Measurements from ENCODE around the gene TMEM134.
"Not testable (repeated sequence)": the region's sequence is repeated elsewhere in the genome, so short reads cannot be mapped to it uniquely, and the experiment has no call there.

Gene TMEM134

DNA sequence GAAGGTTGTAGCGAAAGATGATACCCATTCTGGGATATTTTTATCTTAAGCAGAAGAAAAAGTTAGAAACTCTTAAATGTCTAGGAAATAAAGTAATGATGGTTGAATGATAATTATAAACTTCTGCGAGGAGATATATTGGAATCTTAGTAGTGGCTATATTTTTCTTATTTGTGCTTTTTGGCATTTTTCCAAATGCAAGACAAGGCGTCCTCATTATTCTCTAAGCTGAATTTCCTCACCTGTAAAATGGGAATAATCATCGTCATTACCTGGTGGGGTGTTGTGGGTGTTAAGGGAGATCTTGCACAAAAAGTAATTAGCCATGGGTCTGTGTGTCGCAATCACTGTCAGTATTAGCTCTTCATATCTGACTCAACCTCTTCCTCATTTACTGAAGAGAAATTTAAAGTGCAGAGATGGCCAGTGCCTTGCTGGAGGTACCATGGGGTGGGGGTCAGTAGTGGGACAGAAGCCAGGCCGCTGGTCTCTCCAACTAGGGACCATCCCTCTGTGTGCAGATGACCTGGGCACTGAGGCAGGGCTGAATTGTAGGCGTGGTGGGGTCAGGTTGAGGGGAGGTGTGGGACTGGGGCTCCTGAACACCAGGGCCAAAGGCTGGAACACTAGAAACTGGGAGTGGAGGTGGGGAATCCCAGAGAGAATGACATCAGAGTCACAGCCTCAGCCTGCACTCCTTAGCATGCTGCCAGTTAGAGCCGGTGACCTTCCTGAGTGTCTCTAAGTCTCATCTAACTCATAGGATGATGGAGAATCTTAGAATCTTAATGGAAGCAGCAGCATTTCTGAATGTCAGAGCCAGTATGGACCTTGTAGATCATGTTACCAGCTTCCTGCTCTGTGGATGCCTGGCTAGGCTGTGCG is 32.0 kb upstream of the TMEM134 start:
- DNase-seq = no peak

GRCh38 chr11:67500484-67500821 is 31.4 kb upstream of the TMEM134 start:
- peak; percentile 36 for DNase-seq

DNA sequence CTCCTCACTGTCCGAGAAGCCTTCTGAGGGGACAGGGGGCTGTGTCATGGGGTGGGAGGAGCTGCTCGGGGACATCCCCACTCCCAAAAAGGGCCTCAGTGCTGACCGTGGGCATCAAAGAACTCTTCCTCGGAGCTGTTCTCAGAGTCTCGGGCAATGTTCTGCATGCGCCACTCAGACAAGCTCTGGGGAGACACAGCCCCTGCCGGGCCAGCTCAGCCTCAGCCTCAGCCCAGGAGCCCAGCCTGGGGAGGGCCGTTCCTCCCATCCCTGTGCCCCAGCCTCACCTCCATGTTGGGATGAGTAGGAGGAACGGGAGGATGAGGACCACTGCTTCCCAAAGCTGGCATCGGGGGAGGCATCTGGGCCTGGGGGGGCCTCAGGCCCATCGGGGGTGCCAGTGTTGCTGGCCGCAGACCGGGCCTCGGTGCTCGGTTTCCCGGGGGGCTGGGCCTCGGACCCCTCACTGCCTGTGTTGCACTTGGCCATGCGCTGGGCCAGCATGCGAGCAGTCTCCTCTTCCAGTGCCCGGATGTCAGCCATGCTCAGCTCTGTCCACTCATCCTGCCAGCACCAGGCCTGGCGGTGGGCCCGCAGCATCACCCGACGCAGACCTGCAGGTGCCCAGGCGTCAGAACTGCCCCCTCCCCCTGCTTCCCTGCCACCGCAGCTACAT is 30.9 kb upstream of the TMEM134 start:
- DNase-seq = no peak

DNA sequence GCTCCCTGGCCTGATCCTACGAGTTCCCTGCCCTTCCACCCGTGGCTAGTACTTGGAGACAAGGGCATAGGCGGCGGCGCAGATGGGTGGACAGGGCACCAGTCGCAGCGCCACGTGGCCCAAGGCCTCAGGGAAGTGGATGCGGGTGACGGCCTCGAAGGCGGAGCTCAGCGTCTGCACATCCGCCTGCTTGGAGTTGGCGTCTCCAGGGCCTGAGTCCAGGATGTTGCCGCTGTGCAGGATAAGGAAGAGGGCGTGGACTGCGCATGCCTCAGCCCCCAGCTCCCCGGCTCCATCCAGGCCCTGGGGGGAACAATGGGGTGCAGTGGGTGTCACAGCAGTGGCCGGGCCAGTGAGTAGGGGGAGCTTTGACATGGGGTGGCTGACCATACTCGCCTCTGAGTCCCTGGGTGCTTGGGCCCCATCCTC is 29.5 kb upstream of the TMEM134 start:
- no peak for DNase-seq

DNA sequence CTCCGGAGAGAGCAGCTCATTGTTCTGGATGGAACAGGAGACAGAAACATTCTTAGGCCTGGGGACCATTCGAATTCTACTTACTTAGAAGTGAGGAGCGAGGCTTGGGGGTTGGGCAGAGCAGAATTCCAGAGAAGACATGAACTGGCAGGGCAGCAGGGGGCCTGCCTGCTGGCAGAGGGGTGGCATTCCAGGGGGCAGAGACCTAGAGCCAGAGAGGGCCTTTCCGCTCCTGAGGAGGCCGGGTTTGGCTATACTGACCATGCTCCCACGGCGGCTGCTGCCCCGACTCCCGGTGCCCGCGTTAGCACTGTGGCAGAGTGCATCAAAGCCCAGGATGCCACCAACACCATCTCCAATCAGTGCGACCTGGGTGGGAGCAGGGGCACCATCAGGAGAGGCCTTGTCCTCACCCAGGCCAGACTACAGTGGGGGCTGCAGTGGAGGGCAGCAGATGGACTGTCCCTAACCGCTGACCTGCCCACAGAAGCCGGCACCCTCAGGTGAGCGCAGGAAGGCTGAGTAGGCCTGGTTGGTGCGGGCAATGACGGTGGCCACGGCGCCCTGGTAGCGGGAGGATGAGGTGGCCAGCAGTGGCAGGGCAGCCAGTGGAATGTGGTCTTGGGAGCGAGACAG is 28.7 kb upstream of the TMEM134 start:
- DNase-seq = no peak

- DNase-seq = no peak
Measured at GRCh38 chr11:67496113-67496512, 27.1 kb upstream of the TMEM134 start.

- DNase-seq = no peak
Measured at GRCh38 chr11:67495234-67496005, 26.4 kb upstream of the TMEM134 start.

- DNase-seq = no peak
Measured at GRCh38 chr11:67494371-67495233, 25.6 kb upstream of the TMEM134 start.

DNA sequence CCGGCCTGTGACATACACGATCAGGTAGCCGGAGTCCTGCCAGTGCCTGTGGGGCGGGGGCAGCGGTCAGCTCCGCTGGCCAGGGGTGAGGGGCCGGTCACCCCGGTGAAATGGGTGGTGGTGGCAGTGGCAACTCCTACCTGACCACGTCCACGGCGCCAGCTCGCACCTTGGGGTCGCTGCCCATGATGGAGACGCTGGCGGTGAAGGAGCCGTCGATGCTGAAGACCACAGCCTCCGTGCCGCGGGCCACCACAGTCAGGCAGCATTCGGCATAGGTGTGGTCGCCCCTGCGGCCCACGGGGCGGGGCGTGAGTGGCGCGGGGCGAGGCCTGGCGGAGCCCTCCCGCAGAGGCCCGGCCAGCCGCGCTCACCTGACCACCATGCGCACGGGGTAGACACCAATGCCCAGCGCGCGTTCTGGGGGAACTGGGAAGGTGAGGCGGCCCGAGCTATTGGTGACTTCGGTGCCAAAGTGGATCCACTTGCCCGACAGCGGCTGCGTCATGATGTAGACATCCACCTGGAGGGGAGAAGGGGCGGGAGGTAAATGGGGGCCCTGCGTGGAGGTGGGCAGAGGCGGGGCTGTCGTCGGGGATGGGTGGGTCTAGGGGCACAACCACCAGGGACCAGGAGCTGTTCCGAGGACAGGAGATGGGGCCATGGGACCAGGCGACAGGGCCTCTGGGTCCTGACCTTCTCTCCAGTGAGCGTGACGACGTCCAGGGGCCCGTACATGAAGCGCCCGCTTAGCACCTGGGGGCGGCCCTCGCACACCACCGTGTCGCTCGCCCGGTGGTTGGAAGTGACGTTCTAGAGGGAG is 24.7 kb upstream of the TMEM134 start:
- no peak for DNase-seq

DNA sequence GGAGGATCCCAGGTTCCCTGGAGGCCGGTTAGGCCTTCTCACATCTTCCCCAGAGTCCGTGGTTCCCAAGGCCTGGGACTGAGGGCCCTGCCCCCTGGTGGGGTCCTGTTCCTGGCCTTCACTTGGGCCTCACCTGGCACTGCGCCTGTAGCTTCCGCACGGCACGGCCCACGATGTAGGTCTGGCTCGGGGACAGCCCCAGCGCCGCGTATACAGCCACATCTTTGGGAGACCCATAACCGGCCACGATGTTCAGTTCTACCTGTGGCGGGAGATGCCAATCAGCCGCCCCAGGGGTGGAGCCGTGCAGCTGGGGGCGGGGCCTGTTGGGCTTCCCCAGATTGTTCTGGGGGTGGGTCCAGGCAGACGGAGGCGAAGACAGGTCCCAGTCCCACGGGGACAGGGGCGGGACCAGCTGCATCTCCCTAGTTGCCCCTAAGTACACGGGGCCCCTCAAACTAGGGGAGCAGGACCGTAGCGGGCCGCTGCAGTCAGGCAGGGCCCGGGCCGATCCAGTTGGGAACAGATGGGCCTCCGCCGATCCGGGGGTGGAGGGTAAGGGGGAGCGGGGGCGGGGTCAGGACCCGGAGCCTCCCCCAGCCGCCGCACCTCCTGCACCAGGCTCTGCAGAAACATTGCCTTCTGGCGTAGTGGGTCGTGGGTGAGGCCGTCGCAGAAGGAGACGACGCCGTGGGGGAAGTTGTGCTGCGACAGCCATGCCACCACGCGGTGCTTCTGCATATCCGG is 23.9 kb upstream of the TMEM134 start:
- no peak for DNase-seq

- no peak for DNase-seq
Measured at GRCh38 chr11:67492069-67492727, 23.1 kb upstream of the TMEM134 start.

DNA sequence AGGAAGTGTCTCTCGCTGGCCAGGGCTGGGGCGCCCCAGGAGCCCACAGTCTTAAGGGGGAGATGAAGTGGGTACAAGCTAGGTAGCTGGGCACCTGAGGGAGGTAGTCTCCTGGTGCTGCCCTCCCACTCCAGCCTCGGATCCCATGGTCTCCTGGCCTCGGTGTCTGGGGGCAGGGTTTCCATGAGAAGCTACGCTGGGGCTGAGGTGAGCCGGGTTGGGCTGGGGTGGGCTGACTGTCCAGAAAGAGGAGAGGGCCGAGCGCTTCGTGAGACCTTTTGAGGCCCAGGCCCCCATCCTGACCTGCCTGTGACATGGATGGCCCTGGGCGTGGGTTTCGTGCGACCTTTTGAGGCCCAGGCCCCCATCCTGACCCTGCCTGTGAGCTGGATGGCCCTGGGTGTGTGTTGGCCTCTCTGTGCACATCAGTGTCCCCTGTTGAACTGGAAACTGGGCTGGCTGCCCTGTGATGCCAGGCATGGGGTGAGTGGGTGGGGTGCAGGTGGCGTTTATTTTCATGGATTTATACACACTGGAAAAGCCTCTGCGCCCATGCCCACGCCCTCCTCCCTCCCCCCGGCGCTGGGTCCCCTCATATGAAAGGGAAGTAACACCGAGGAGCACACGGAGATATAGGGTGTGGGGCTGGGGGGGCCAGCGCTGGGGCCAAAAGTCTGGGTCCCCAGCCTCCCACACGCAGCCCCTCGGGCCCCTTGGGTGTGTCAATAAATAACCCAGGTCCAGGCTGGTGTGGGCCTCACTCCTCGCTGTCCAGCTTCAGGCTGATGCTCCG is 22.4 kb upstream of the TMEM134 start:
- no peak for DNase-seq

GRCh38 chr11:67490727-67491065 is 21.6 kb upstream of the TMEM134 start:
- no peak for DNase-seq

DNA sequence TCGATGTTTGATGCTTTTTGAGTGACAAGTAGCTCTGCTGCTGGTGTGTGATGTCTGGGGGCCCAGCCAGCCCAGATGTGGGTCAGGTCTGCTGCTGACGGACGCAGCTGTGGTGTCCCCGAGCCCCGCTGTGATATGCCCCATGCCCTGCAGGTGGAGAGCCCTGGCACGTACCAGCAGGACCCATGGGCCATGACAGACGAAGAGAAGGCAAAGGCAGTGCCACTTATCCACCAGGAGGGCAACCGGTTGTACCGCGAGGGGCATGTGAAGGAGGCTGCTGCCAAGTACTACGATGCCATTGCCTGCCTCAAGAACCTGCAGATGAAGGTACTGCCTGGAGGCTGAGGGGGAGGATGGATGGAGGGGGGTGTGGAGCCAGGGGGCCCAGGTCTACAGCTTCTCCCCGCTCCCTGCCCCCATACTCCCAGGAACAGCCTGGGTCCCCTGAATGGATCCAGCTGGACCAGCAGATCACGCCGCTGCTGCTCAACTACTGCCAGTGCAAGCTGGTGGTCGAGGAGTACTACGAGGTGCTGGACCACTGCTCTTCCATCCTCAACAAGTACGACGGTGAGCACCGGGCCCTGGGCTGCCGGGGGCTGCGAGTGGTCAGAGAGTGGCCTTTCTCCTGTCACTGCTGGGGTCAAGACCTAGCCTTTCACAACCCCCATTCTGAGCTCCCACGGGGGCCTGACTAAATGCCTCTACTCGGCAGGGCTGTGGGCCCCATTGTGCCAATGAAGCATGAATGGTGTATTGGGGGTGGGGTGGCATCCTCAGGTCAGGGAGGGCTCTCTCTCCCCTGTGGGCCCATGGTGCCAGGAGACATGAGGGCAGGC is 21.1 kb upstream of the TMEM134 start:
- no peak for DNase-seq

DNA sequence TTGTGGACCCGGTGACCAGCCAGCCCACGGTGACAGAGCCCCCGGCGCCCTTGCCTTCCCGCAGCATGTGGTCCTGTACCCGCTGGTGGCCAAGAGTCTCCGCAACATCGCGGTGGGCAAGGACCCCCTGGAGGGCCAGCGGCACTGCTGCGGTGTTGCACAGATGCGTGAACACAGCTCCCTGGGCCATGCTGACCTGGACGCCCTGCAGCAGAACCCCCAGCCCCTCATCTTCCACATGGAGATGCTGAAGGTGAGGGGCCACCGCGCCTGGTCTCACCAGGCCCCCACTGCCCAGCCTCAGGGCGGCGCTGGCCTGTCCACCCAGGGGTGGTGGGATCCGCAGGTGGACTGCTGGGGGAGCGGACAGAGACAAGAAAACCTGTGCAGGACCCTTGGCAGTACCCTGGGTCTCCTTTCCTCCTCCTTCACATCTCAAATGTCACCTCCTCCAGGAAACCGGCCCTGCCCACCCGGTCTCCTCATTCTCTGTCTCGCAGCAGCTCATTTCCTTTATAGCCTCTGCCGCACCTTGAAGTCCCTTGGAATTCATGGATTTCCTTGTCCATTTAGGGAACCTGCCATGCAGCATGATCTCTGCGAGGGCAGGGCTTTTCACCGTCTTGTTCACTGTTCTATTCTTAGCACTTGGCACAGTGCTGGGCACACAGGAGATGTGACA is 20.3 kb upstream of the TMEM134 start:
- no peak for DNase-seq

DNA sequence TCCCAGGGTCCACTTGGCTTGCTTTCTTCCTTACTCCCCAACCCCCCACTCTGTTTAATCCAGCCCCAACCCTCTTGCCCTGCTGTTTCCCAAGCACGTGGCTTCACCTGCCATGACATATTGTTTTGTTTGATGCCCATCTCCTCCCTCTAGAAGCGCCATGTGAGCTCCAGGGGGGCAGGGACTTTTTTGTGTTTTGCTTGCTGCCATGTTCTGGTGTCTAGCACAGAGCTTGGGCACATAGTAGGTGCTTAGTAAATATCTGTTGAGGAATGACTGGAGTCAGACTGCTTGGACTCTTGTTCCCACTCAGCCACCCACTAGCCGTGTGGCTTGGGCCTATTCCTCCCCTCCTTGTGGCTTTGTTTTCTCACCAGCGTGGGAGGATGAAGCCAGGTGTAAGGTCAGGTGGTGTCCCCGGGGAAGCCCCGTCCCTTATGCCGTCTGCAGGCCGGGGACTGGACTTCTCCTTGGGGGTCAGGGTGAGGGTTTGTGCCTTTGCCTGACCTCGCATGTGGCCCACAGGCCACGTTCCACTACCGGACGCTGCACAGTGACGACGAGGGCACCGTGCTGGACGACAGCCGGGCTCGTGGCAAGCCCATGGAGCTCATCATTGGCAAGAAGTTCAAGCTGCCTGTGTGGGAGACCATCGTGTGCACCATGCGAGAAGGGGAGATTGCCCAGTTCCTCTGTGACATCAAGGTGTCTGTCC is 17.6 kb upstream of the TMEM134 start:
- no peak for DNase-seq

DNA sequence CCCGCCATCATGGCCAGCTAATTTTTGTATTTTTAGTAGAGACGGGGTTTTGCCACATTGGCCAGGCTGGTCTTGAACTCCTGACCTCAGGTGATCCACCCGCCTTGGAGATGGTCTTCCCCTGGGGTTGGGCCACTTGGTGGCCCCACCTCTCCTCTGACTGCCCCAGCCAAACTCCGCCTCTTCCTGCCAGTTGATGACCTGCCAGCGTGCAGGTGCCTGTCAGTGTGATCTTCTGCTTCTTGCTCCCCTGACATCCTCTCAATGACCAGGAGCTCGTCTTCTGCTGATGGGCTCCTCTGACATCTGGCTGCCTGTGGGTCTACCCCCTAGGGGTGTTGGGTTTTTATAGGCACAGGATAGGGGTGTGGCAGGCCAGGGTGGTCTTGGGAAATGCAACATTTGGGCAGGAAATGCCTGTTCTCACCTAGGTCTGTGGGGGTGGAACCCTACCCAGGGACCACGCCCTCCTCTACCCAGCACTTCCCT is 16.9 kb upstream of the TMEM134 start:
- DNase-seq = not testable (repeated sequence)
